Inferior parietal cortex (tissue), 1 donor: ENCODE measurements around the gene RETN.
A peak's percentile ranks its signal among the peaks of the same experiment; 100 is the strongest.

Experiments used
- DNase-seq: peaks from one replicate; pipeline ENCODE4 v3.0.0-alpha.2; 2016; ENCODE audit errors: extremely low spot score

RETN gene, protein sequence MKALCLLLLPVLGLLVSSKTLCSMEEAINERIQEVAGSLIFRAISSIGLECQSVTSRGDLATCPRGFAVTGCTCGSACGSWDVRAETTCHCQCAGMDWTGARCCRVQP

GRCh38 chr19:7668842-7669241, at the start of gene RETN:
TSS of gene RETN (plus strand) at chr19:7669049. CDS start at chr19:7669327, 278 bp downstream.
- no peak for DNase-seq

DNA sequence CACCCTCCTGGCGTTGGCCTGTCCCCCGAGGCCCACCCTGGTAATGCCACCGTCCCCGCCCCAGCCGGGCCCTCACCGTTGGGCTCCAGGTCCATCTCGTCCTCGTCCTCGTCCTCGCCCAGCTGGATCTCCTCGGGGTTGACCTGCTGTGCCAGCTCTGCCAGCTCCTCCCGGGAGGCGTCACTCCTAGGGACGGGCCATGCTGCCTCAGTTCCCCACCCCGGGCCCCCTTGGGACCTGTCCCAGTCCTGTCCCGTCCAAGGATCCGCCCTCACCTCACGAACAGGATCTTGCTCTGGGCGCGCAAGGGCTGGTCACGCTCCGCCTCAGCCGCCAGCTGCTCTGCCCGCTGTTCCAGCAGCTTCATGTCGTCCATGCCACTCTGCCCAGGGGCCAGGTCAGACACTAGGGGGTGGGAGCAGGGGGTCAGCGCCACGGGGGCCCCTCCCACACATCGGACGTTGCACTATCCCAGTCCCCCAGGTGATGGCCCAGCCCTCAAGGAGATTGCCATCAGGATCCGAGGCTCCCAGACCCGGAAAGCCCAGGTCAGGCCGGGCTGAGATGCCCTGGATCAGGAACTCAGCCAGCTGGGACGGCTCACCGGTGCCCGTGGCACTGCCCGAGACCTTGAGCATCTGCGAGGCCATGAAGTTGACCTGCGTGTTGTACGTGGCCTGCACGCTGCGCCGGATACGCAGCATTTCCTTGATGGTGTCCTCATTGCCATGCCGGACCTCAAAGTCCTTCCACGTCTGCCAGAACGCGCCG, 49.0 kb upstream of the RETN start:
- DNase-seq: no peak

GRCh38 chr19:7620442-7621412, 48.1 kb upstream of the RETN start:
- no peak for DNase-seq

- DNase-seq: no peak
Observed at GRCh38 chr19:7622933-7623685, 45.7 kb upstream of the RETN start.

DNA sequence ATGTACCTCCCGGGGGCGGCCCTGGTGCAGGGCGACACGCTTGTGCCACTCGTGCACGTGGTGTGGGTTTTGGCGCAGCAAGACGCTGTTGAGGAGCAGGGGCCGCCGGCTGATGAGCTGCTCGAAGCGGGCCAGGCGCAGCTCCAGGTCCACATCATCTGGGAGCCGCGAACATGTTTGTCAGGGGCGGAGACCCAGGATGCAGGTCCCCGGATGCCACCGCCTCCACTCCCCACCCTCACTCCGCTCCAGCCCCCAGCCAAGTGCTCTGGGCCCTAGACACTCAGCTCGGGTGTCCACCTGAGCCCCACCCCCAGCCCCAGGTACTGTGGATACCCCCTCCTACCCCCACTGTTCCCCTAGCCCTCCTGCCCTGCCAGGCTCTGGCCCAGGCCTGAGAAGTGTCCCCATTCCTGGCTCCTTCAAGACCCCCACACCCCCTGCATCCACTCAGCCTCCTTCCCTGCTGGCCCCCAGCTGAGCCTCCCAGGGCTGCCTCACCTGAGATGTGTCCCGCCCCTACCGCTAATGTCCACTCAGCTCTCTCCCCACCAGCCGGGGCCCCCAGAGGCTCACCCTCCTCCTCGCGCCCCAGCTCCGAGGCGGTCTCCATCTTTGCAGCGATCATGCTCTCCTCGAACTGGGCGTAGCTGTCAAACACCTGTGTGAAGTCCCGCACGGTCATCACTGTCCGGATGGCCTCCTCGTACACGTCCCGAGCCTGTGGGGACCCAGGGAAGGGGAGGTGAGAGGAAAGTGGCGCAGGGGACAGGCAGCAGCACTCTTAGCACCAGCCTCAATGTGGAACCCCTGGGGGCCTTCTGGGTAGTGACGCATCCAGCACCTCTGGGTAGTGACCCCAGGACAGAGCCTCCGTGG, 44.9 kb upstream of the RETN start:
- DNase-seq: no peak

- DNase-seq: no peak
Observed at GRCh38 chr19:7624810-7625209, 44.0 kb upstream of the RETN start.

DNA sequence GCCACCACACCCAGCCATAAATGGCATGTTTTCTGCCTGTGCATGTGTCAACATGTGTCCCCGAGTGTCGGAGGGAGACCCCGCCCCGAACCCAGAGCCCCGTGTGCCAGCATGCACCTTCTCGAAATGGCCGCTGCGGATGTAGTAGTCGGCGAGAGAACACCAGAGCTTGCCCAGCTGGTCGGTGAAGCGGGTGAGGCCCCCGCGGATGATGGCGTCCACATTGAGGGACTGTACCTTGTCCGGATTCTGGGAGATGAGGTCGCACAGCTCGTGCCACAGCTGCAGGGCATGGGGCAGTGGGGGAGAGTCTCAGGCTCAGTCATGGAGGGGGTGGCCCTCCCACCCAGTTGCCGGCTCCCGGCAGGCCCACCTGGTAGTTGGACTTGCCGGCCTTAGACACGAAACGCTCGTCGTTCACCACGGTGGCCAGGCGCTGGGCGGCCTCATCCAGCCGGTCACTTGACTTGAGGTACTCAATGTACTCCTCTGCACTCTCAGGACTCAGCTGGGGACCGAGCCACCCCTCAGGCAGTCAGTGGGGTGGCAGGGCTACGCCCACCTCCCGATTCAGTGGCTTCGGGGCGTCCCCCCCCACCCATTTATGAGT, 43.0 kb upstream of the RETN start:
- no peak for DNase-seq

DNA sequence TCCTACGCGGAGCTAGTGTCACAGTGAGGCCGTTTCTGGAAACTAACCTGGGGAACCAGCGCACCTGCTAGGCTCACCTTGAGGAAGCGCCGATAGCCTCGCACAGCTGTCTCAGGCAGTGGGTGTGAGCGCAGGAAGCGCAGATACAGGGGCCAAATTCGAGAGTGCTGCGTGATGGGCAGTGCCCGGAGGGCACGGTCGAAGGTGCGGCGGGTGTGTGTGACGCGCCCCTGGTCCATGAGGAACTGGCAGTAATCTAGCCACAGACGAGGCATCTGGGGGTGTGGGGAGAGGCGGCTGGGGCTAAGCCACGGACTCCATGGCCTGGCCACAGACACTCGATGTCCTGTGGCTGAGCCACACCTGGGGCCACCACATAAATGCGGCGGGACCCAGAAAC, 41.7 kb upstream of the RETN start:
- DNase-seq: no peak

DNA sequence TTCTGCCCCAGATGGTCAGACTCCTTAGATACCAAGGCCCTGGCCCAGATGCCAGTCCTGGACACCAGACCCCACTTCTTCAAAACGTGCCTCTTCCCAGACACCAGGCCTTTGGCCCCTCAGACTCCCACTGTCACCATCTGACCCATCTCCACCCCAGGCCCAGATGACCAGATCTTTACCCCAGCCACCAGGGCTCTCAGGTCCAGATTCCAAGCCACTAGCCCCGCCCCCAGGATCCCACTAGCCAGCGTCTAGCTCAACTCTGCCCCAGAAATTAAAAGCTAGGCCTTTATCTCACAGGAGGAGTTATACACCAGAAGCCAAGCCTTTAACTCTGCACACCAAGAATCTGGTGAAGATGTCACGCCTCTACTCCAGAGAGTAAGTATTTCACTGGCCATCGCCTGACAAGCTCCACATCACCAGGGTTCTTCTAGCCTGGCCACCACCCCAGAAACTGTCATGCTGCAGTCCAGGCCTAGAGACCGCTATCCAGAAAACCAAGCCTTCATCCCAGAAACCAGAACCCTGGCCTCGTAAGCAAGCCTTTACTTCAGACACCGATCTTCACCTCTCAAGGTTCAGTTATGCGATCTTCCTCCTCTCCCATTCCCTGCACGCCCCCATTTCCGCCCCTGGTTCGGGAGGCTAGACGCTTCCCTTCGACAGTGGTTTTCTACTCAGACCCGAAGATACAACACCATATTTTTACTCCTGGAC, 40.1 kb upstream of the RETN start:
- no peak for DNase-seq

GRCh38 chr19:7629347-7630054, 39.3 kb upstream of the RETN start, which contains the start of the genes PET100 and XAB2:
TSS of gene PET100 (plus strand) at chr19:7629793. CDS start at chr19:7629834, 41 bp downstream.
TSS of gene XAB2 (minus strand) at chr19:7629545. CDS start at chr19:7629527, 18 bp downstream.
- peak; percentile 99 for DNase-seq

- DNase-seq: no peak
Observed at GRCh38 chr19:7631577-7631976, 37.3 kb upstream of the RETN start.

DNA sequence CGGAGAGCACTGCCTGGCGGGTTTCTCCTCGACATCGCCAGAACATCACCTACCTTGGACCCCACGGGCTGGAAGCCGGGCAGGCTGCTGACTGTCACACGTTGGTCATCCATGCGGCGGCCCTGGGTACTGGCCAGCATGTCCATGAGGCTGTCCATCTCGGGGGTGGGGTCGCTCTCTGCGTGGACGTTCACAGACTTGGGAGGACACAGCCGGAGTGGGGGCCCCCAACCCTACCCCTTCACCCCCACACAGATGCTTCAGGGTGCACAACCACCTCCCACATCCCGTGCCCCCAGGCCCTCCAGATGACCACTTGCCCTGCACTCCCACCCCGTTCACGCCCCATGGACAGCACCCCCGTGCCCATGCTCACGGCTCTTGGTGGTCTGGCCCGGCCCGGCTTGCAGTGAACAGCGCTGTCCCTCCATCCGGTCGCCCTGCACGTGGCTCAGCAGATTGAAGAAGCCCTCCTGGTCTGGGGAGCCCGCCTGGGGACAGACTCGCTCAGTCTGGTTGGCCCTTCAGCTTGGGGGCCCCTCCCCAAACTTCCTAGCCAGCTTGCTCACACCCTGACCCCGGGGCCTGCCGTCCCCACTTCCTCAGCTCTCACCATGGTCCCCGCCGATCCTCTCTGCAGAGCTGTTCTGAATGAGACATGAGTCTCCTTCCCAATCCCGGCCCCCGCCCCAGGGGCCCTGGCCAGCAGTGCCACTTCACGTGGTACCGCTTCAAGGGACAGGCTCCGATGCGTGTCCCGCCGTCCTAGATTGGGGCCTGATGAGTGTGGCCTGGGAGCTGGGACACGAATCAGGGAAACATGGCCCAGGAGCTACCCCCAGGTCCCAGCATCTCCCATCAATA, 36.3 kb upstream of the RETN start:
- no peak for DNase-seq

- no peak for DNase-seq
Observed at GRCh38 chr19:7633698-7634097, 35.2 kb upstream of the RETN start, which contains the start of gene PCP2. TSS of gene PCP2 (minus strand) at chr19:7633719. CDS start at chr19:7633457, 262 bp downstream.

DNA sequence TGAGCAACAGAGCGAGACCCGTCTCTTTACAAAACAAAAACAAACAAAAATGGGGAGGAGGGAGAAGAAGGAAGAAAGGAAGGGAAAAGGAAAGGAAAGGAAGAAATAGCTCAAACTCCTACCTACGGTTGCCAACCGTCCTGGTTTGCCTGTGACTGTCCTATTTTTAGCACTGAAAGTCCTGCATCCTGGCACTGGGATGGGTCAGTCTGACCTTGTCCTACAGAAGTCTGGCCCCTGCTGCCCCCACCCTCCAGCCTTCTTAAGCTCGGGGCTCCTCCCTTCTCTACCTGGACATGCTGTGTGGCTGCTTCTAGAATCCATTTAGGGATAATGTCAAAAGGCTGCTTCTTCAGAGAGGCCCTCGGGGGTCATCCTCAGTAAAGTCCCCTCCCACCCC, 33.2 kb upstream of the RETN start:
- DNase-seq: no peak

- no peak for DNase-seq
Observed at GRCh38 chr19:7636317-7636690, 32.5 kb upstream of the RETN start.

GRCh38 chr19:7636691-7637373, 32.0 kb upstream of the RETN start, which contains the start of gene STXBP2:
TSS of gene STXBP2 (plus strand) at chr19:7637110. CDS start at chr19:7637150, 40 bp downstream.
- no peak for DNase-seq
